ENCODE results near the gene PPIF.

DNA sequence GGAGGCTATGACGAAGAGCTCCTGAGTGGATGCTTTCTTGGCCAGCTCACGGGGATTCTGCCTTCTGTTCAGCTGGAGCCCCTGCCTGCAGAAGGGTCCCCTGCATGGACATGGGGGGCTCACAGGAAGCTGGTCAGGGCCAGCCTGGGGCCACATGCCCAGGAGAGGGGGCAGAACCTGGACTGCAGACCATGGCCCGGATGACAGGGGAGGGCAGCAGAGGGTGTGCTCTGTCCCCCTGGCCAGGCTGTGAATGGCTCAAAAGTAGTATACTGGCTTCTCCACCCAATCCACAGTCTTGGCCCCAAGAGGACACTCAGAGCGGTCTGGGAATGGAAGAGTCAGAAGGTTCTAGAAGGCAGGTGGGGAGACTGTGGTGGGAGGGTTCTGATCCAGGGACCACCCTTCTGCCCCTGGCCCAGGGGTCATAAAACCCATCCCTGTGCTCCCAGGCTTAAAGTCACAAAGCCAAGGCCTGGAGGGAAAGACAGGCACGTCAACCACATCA, 40.3 kb downstream of the PPIF start:
- TF ChIP-seq, protein P1, sequence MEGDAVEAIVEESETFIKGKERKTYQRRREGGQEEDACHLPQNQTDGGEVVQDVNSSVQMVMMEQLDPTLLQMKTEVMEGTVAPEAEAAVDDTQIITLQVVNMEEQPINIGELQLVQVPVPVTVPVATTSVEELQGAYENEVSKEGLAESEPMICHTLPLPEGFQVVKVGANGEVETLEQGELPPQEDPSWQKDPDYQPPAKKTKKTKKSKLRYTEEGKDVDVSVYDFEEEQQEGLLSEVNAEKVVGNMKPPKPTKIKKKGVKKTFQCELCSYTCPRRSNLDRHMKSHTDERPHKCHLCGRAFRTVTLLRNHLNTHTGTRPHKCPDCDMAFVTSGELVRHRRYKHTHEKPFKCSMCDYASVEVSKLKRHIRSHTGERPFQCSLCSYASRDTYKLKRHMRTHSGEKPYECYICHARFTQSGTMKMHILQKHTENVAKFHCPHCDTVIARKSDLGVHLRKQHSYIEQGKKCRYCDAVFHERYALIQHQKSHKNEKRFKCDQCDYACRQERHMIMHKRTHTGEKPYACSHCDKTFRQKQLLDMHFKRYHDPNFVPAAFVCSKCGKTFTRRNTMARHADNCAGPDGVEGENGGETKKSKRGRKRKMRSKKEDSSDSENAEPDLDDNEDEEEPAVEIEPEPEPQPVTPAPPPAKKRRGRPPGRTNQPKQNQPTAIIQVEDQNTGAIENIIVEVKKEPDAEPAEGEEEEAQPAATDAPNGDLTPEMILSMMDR (conservative IDR thresholded peaks at IDR 0.05; ENCODE audit: low read depth, low read length) = no peak
- TF ChIP-seq EZH2 (IDR thresholded peaks at IDR 0.05; ENCODE audit: borderline replicate concordance, low read depth, low read length, poor library complexity, severe bottlenecking) = no peak

Data from A673 (cell line).